GM18907 (cell line): Measurements from ENCODE around the gene PCDHB16.
"Not testable (repeated sequence)": the region's sequence is repeated elsewhere in the genome, so short reads cannot be mapped to it uniquely, and the experiment has no call there.

Experiments
- ATAC-seq: cut with Tn5 transposase; IDR thresholded peaks from one replicate; pipeline ENCODE4 v1.9.1; 2021; ENCODE audit warnings: mild to moderate bottlenecking, moderate library complexity; ENCODE audit not compliant: unreplicated experiment

The PCDHB16 gene

DNA sequence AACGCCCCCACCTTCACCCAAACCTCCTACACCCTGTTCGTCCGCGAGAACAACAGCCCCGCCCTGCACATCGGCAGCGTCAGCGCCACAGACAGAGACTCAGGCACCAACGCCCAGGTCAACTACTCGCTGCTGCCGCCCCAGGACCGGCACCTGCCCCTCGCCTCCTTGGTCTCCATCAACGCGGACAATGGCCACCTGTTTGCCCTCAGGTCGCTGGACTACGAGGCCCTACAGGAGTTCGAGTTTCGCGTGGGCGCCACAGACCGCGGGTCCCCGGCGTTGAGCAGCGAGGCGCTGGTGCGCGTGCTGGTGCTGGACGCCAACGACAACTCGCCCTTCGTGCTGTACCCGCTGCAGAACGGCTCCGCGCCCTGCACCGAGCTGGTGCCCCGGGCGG is 42.7 kb downstream of the PCDHB16 start:
- not testable (repeated sequence) for ATAC-seq

DNA sequence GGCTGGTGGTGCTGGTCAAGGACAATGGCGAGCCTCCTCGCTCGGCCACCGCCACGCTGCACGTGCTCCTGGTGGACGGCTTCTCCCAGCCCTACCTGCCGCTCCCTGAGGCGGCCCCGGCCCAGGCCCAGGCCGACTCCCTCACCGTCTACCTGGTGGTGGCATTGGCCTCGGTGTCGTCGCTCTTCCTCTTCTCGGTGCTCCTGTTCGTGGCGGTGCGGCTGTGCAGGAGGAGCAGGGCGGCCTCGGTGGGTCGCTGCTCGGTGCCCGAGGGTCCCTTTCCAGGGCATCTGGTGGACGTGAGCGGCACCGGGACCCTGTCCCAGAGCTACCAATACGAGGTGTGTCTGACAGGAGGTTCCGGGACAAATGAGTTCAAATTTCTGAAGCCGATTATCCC is 43.2 kb downstream of the PCDHB16 start:
- ATAC-seq, result not testable (repeated sequence)

- no peak for ATAC-seq
These were observed 52.0 kb downstream of the PCDHB16 start for GRCh38 chr5:141234109-141234667.
